Measurements from ENCODE around the gene VWF. TPM values are rescaled to one million over a fixed set of nuclear protein-coding genes. Genes with fewer than 3 reads are reported as not detected.

VWF gene
- total RNA-seq, 2 donors from 2014 or later, result 164 to 251 TPM

DNA sequence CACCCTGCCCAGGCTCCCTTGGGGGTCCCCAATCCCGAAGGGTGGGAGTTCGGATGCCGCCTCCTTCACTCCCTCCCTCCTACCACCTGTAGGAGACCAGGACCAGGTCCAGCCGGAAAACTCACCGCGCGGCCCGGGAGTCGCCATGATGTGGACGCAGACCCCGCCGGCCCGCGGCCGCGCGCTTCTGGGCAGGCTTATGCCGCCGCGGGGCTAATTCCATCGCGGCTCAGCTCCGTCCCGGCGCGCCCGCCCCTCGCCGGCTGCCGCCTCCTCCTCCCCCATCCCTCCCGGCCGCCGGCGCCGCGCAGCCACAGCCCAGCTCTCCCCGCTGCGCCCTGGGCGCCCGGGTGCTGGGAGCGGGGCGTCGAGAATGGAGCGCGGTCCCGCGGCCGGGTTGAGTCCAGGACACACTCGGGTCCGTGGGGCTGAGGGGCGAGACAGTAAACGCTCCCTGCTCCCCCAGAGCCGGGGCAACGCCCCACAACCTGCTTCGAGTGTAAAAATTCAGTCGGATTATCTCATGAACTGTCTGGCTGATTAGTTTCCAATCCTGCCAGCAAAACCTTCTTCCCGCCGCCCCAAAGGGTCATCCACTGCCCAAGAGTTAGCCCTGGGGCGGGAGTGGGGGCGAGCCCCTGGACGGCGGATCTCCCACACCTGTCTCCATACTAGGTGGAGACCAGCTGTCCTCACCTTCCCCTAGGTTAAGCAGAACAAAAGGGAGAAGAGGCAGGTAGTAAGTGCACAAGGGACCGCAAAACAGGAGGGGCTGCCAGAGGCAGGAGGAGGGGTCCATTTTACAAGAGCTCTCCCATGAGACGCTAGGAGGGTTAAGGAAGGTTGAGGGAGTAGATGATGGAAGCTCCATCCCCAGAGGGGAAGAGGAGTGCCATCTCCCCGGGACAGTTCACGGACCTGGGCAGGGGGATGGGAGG is 179.1 kb downstream of the VWF start, which contains the start of gene ANO2:
TSS of gene ANO2 (minus strand) at position 189 of the 938 bp plus-strand sequence. CDS start at position 147, 42 bp downstream.
- H3K36me3 ChIP-seq, result no peaks in the 10 kb centered on the region
- H3K27me3 ChIP-seq (replicated peaks; ENCODE audit: insufficient read depth), result no peaks in the 10 kb centered on the region
- H3K4me3 ChIP-seq, result peak within 1 kb of the TSS; percentile 68

DNA sequence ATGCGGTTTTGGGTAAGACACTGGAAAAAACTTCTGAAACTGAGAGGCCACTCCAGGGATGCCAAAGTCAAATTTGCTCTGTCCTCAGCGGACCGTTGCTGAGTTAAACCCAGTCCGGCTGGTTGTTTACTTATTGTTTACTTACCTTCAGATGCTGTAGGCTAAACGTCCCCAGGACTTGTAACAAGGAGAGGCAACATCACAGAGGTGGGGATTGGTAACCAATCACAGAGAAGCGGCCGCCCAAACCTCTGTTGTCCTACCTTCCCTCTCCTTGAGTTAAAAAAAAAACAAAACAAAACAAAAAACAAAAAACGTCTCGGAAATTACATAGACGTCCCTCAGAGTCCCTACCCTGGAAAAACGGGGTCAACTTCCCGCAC is 179.8 kb downstream of the VWF start:
- ATAC-seq (ENCODE audit: insufficient number of reproducible peaks, low FRiP score, low read depth) (no peak), DNase-seq (ENCODE audit: low spot score) (no peak)
- no peak for TF ChIP-seq CTCF (IDR thresholded peaks at IDR 0.05)
- Histone ChIP-seq H3K9me3 (no peaks in the 10 kb centered on the region), H3K4me1 (ENCODE audit: control insufficient read depth in 1 of 2, low read depth in 2 of 2) (peaks cover 5 to 14% of the 10 kb centered on the region in 2 donors), H3K4me3 (peak overlapping the region; percentile 68), H3K27me3 (replicated peaks; ENCODE audit: insufficient read depth) (no peaks in the 10 kb centered on the region), H3K27ac (no peak overlapping the region), H3K36me3 (no peaks in the 10 kb centered on the region)

More for the DNA sequence above, 179.1 kb downstream of the VWF start, which contains the start of gene ANO2:
- Histone ChIP-seq H3K27ac (no peak within 1 kb of the TSS), H3K9me3 (no peaks in the 10 kb centered on the region), H3K4me1 (ENCODE audit: control insufficient read depth in 1 of 2, low read depth in 2 of 2) (peaks cover 5 to 14% of the 10 kb centered on the region in 2 donors)
- DNase-seq (ENCODE audit: low spot score), result no peak
- no peak for ATAC-seq (ENCODE audit: insufficient number of reproducible peaks, low FRiP score, low read depth)
- TF ChIP-seq CTCF (IDR thresholded peaks at IDR 0.05), result no peak

GRCh38 chr12:5944053-5944452 is 180.4 kb downstream of the VWF start:
- no peaks in the 10 kb centered on the region for H3K27me3 ChIP-seq (replicated peaks; ENCODE audit: insufficient read depth)
- no peaks in the 10 kb centered on the region for H3K36me3 ChIP-seq
- H3K9me3 ChIP-seq, result no peaks in the 10 kb centered on the region
- peaks cover 5 to 14% of the 10 kb centered on the region in 2 donors for H3K4me1 ChIP-seq (ENCODE audit: control insufficient read depth in 1 of 2, low read depth in 2 of 2)
- no peak overlapping the region for H3K27ac ChIP-seq
- ATAC-seq (ENCODE audit: insufficient number of reproducible peaks, low FRiP score, low read depth), result no peak
- no peak for DNase-seq (ENCODE audit: low spot score)
- no peak for TF ChIP-seq CTCF (IDR thresholded peaks at IDR 0.05)
- no peak overlapping the region for H3K4me3 ChIP-seq

DNA sequence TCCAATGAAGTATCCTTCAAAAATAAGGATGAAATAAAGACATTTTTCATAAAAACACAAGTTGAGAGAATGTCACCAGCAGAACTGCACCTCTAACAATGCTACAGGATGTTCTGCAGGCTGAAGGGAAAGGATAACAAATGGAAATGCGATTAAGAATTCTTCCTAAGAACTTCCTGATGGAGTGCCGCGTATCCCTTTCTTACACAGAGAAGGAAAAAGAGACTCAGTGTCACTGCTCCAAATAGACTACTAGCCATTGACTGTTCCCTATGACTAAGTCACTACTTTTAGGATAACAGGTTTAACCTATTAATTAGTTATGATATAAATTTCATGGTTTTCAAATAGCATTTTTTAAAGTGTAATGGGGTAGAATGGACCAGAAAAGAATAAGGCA is 182.6 kb downstream of the VWF start:
- Histone ChIP-seq H3K27ac (no peak overlapping the region), H3K36me3 (no peaks in the 10 kb centered on the region), H3K4me3 (no peak overlapping the region), H3K9me3 (no peaks in the 10 kb centered on the region), H3K4me1 (ENCODE audit: control insufficient read depth in 1 of 2, low read depth in 2 of 2) (peaks cover 5 to 14% of the 10 kb centered on the region in 2 donors), H3K27me3 (replicated peaks; ENCODE audit: insufficient read depth) (no peaks in the 10 kb centered on the region)
- no peak for TF ChIP-seq CTCF (IDR thresholded peaks at IDR 0.05)
- ATAC-seq (ENCODE audit: insufficient number of reproducible peaks, low FRiP score, low read depth), result no peak
- no peak for DNase-seq (ENCODE audit: low spot score)

- H3K4me3 ChIP-seq, result no peak overlapping the region
- no peaks in the 10 kb centered on the region for H3K27me3 ChIP-seq (replicated peaks; ENCODE audit: insufficient read depth)
- H3K27ac ChIP-seq, result no peak overlapping the region
- no peaks in the 10 kb centered on the region for H3K9me3 ChIP-seq
- no peaks in the 10 kb centered on the region for H3K4me1 ChIP-seq (ENCODE audit: control insufficient read depth in 1 of 2, low read depth in 2 of 2)
- TF ChIP-seq CTCF (IDR thresholded peaks at IDR 0.05), result no peak
- no peak for DNase-seq (ENCODE audit: low spot score)
- ATAC-seq (ENCODE audit: insufficient number of reproducible peaks, low FRiP score, low read depth), result no peak
- H3K36me3 ChIP-seq, result no peaks in the 10 kb centered on the region
Observed at GRCh38 chr12:5927732-5928516, 196.5 kb downstream of the VWF start.
